Panc1 (cell line): ENCODE measurements around the gene ETFA.

Experiments
- POLR2AphosphoS5 ChIP-seq: IDR thresholded peaks from 2 replicates; pipeline ENCODE4 v1.6.1; 2012; ENCODE audit warnings: mild to moderate bottlenecking, low read depth, low read length, moderate library complexity
- REST ChIP-seq, 2 experiments: IDR thresholded peaks; 2 replicates each; pipeline ENCODE4 v1.6.1; 2011 to 2012; ENCODE audit warnings: low read depth in 2 of 2, control low read depth in 1 of 2, low read length in 1 of 2, mild to moderate bottlenecking in 1 of 2, moderate library complexity in 1 of 2; ENCODE audit not compliant: insufficient read depth in 1 of 2
- TCF7L2 ChIP-seq: IDR thresholded peaks from 2 replicates; pipeline ENCODE4 v1.6.1; 2011; ENCODE audit warnings: mild to moderate bottlenecking, low read depth, low read length, inconsistent platforms
- TF ChIP-seq, protein P1 (sequence below): fragments of 450-650 bp; IDR thresholded peaks from 2 replicates; pipeline ENCODE4 v1.5.1; 2017; ENCODE audit warnings: mild to moderate bottlenecking

- TF ChIP-seq POLR2AphosphoS5 (no peak), TCF7L2 (no peak), REST (IDR thresholded peaks at IDR 0.05; ENCODE audit: insufficient read depth in 1 of 2, low read depth in 2 of 2, low read length in 1 of 2) (no peak)
- TF ChIP-seq, protein P1, sequence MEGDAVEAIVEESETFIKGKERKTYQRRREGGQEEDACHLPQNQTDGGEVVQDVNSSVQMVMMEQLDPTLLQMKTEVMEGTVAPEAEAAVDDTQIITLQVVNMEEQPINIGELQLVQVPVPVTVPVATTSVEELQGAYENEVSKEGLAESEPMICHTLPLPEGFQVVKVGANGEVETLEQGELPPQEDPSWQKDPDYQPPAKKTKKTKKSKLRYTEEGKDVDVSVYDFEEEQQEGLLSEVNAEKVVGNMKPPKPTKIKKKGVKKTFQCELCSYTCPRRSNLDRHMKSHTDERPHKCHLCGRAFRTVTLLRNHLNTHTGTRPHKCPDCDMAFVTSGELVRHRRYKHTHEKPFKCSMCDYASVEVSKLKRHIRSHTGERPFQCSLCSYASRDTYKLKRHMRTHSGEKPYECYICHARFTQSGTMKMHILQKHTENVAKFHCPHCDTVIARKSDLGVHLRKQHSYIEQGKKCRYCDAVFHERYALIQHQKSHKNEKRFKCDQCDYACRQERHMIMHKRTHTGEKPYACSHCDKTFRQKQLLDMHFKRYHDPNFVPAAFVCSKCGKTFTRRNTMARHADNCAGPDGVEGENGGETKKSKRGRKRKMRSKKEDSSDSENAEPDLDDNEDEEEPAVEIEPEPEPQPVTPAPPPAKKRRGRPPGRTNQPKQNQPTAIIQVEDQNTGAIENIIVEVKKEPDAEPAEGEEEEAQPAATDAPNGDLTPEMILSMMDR: no peak
Measured at GRCh38 chr15:76208786-76209424, 102.4 kb downstream of the ETFA start.
